ENCODE results near the gene COL4A4. TPM values are rescaled to one million over a fixed set of nuclear protein-coding genes. Genes with fewer than 3 reads are reported as not detected.

The COL4A4 gene
- total and polyA plus RNA-seq, 3 experiments from 2014 or later: 0.08 TPM; not detected in 2

GRCh38 chr2:227013330-227013729, 150.7 kb downstream of the COL4A4 start:
- Mint-ChIP-seq H3K4me3 (no peak overlapping the region), H3K4me1 (no peaks in the 10 kb centered on the region), H3K27me3 (peaks cover 8 to 17% of the 10 kb centered on the region in 2 donors), H3K27ac (peak overlapping the region in 1 of 8 donors; percentile 68), H3K36me3 (no peaks in the 10 kb centered on the region), H3K9me3 (peaks cover 0 to 3% (median 0%) of the 10 kb centered on the region in 5 donors)
- Histone ChIP-seq H3K9me3 (ENCODE audit: low read length) (no peaks in the 10 kb centered on the region), H3K27ac (ENCODE audit: low read depth, low read length) (no peak overlapping the region), H3K4me1 (ENCODE audit: insufficient read depth, low read length) (no peaks in the 10 kb centered on the region), H3K36me3 (ENCODE audit: insufficient read depth, low read length) (no peaks in the 10 kb centered on the region), H3K4me3 (ENCODE audit: low read length) (no peak overlapping the region), H3K27me3 (ENCODE audit: insufficient read depth, low read length, poor library complexity, severe bottlenecking) (no peaks in the 10 kb centered on the region)
- ChIA-PET POLR2A (no interaction called here), CTCF (no interaction called here)
- no peak for DNase-seq

- Mint-ChIP-seq H3K4me1 (no peaks in the 10 kb centered on the region), H3K36me3 (no peaks in the 10 kb centered on the region), H3K9me3 (no peaks in the 10 kb centered on the region), H3K27ac (no peak overlapping the region), H3K4me3 (no peak overlapping the region), H3K27me3 (peaks cover 6 to 8% of the 10 kb centered on the region in 2 donors)
- POLR2A ChIA-PET: no interaction called here
- Histone ChIP-seq H3K27me3 (ENCODE audit: insufficient read depth, low read length, poor library complexity, severe bottlenecking) (no peaks in the 10 kb centered on the region), H3K36me3 (ENCODE audit: insufficient read depth, low read length) (no peaks in the 10 kb centered on the region), H3K4me3 (ENCODE audit: low read length) (no peak overlapping the region), H3K27ac (ENCODE audit: low read depth, low read length) (no peak overlapping the region), H3K4me1 (ENCODE audit: insufficient read depth, low read length) (no peaks in the 10 kb centered on the region), H3K9me3 (ENCODE audit: low read length) (no peaks in the 10 kb centered on the region)
- CTCF ChIA-PET: no interaction called here
- DNase-seq: no peak
Observed at GRCh38 chr2:227010433-227010832, 153.6 kb downstream of the COL4A4 start.

GRCh38 chr2:227007940-227008339, 156.1 kb downstream of the COL4A4 start:
- no peaks in the 10 kb centered on the region for H3K9me3 ChIP-seq (ENCODE audit: low read length)
- no peaks in the 10 kb centered on the region for H3K9me3 Mint-ChIP-seq
- H3K36me3 Mint-ChIP-seq: no peaks in the 10 kb centered on the region
- no peak overlapping the region for H3K4me3 ChIP-seq (ENCODE audit: low read length)
- no peak overlapping the region for H3K27ac ChIP-seq (ENCODE audit: low read depth, low read length)
- H3K27me3 Mint-ChIP-seq: peaks cover 0 to 4% of the 10 kb centered on the region in 2 donors
- no peaks in the 10 kb centered on the region for H3K27me3 ChIP-seq (ENCODE audit: insufficient read depth, low read length, poor library complexity, severe bottlenecking)
- POLR2A ChIA-PET: no interaction called here
- no peaks in the 10 kb centered on the region for H3K4me1 Mint-ChIP-seq
- no peaks in the 10 kb centered on the region for H3K4me1 ChIP-seq (ENCODE audit: insufficient read depth, low read length)
- H3K27ac Mint-ChIP-seq: no peak overlapping the region
- DNase-seq: no peak
- CTCF ChIA-PET: no interaction called here
- H3K36me3 ChIP-seq (ENCODE audit: insufficient read depth, low read length): no peaks in the 10 kb centered on the region
- H3K4me3 Mint-ChIP-seq: no peak overlapping the region

GRCh38 chr2:227007148-227007547, 156.9 kb downstream of the COL4A4 start:
- Histone ChIP-seq H3K27me3 (ENCODE audit: insufficient read depth, low read length, poor library complexity, severe bottlenecking) (no peaks in the 10 kb centered on the region), H3K4me3 (ENCODE audit: low read length) (no peak overlapping the region), H3K9me3 (ENCODE audit: low read length) (no peaks in the 10 kb centered on the region), H3K36me3 (ENCODE audit: insufficient read depth, low read length) (no peaks in the 10 kb centered on the region), H3K4me1 (ENCODE audit: insufficient read depth, low read length) (no peaks in the 10 kb centered on the region), H3K27ac (ENCODE audit: low read depth, low read length) (no peak overlapping the region)
- POLR2A ChIA-PET: no interaction called here
- Mint-ChIP-seq H3K27me3 (peaks cover 0 to 4% of the 10 kb centered on the region in 2 donors), H3K27ac (no peak overlapping the region), H3K9me3 (no peaks in the 10 kb centered on the region), H3K4me3 (no peak overlapping the region), H3K4me1 (no peaks in the 10 kb centered on the region), H3K36me3 (peaks cover 0 to 4% (median 2%) of the 10 kb centered on the region in 3 donors)
- CTCF ChIA-PET: no interaction called here
- DNase-seq: no peak

- H3K4me3 Mint-ChIP-seq: no peak overlapping the region
- DNase-seq: no peak
- H3K27ac Mint-ChIP-seq: no peak overlapping the region
- H3K9me3 Mint-ChIP-seq: no peaks in the 10 kb centered on the region
- Histone ChIP-seq H3K9me3 (ENCODE audit: low read length) (no peaks in the 10 kb centered on the region), H3K27ac (ENCODE audit: low read depth, low read length) (no peak overlapping the region), H3K4me1 (ENCODE audit: insufficient read depth, low read length) (no peaks in the 10 kb centered on the region), H3K36me3 (ENCODE audit: insufficient read depth, low read length) (no peaks in the 10 kb centered on the region), H3K4me3 (ENCODE audit: low read length) (no peak overlapping the region), H3K27me3 (ENCODE audit: insufficient read depth, low read length, poor library complexity, severe bottlenecking) (no peaks in the 10 kb centered on the region)
- H3K36me3 Mint-ChIP-seq: peaks cover 1 to 8% (median 2%) of the 10 kb centered on the region in 3 donors
- H3K4me1 Mint-ChIP-seq: no peaks in the 10 kb centered on the region
- peaks cover 0 to 4% of the 10 kb centered on the region in 2 donors for H3K27me3 Mint-ChIP-seq
- ChIA-PET CTCF (no interaction called here), POLR2A (no interaction called here)
Observed at GRCh38 chr2:227006189-227006897, 157.7 kb downstream of the COL4A4 start.

- H3K4me1 ChIP-seq (ENCODE audit: insufficient read depth, low read length): no peaks in the 10 kb centered on the region
- no peaks in the 10 kb centered on the region for H3K36me3 ChIP-seq (ENCODE audit: insufficient read depth, low read length)
- H3K9me3 ChIP-seq (ENCODE audit: low read length): no peaks in the 10 kb centered on the region
- peaks cover 13 to 23% (median 15%) of the 10 kb centered on the region in 3 donors for H3K36me3 Mint-ChIP-seq
- no peak for DNase-seq
- no peak overlapping the region for H3K4me3 ChIP-seq (ENCODE audit: low read length)
- POLR2A ChIA-PET: no interaction called here
- CTCF ChIA-PET: no interaction called here
- no peak overlapping the region for H3K27ac Mint-ChIP-seq
- no peak overlapping the region for H3K27ac ChIP-seq (ENCODE audit: low read depth, low read length)
- H3K4me3 Mint-ChIP-seq: no peak overlapping the region
- H3K4me1 Mint-ChIP-seq: no peaks in the 10 kb centered on the region
- H3K9me3 Mint-ChIP-seq: peaks cover 0 to 2% (median 0%) of the 10 kb centered on the region in 5 donors
- H3K27me3 ChIP-seq (ENCODE audit: insufficient read depth, low read length, poor library complexity, severe bottlenecking): no peaks in the 10 kb centered on the region
- H3K27me3 Mint-ChIP-seq: peaks cover 0 to 2% of the 10 kb centered on the region in 2 donors
Observed at GRCh38 chr2:227004482-227004881, 159.5 kb downstream of the COL4A4 start.

GRCh38 chr2:227000123-227000522, 163.9 kb downstream of the COL4A4 start:
- POLR2A ChIA-PET: no interaction called here
- CTCF ChIA-PET: no interaction called here

GRCh38 chr2:226999661-227000060, 164.3 kb downstream of the COL4A4 start:
- ChIA-PET POLR2A (no interaction called here), CTCF (no interaction called here)
- Mint-ChIP-seq H3K36me3 (peaks cover 47 to 57% (median 47%) of the 10 kb centered on the region in 3 donors), H3K27ac (peak overlapping the region in 2 of 8 donors; percentile 5 to 17), H3K4me3 (no peak overlapping the region), H3K4me1 (no peaks in the 10 kb centered on the region), H3K9me3 (peaks cover 0 to 2% (median 0%) of the 10 kb centered on the region in 5 donors), H3K27me3 (no peaks in the 10 kb centered on the region)
- no peak for DNase-seq
- H3K4me1 ChIP-seq (ENCODE audit: insufficient read depth, low read length): no peaks in the 10 kb centered on the region
- H3K4me3 ChIP-seq (ENCODE audit: low read length): no peak overlapping the region
- no peaks in the 10 kb centered on the region for H3K9me3 ChIP-seq (ENCODE audit: low read length)
- no peaks in the 10 kb centered on the region for H3K27me3 ChIP-seq (ENCODE audit: insufficient read depth, low read length, poor library complexity, severe bottlenecking)
- peaks cover 5% of the 10 kb centered on the region for H3K36me3 ChIP-seq (ENCODE audit: insufficient read depth, low read length)
- no peak overlapping the region for H3K27ac ChIP-seq (ENCODE audit: low read depth, low read length)

More at GRCh38 chr2:227000123-227000522, 163.9 kb downstream of the COL4A4 start:
- Mint-ChIP-seq H3K27ac (peak overlapping the region in 1 of 8 donors; percentile 5), H3K4me3 (no peak overlapping the region), H3K4me1 (no peaks in the 10 kb centered on the region), H3K27me3 (no peaks in the 10 kb centered on the region), H3K9me3 (peaks cover 0 to 2% (median 0%) of the 10 kb centered on the region in 5 donors), H3K36me3 (peaks cover 42 to 52% (median 43%) of the 10 kb centered on the region in 3 donors)
- H3K4me1 ChIP-seq (ENCODE audit: insufficient read depth, low read length): no peaks in the 10 kb centered on the region
- H3K27ac ChIP-seq (ENCODE audit: low read depth, low read length): no peak overlapping the region
- H3K9me3 ChIP-seq (ENCODE audit: low read length): no peaks in the 10 kb centered on the region
- no peaks in the 10 kb centered on the region for H3K27me3 ChIP-seq (ENCODE audit: insufficient read depth, low read length, poor library complexity, severe bottlenecking)
- no peak for DNase-seq
- H3K4me3 ChIP-seq (ENCODE audit: low read length): no peak overlapping the region
- peaks cover 5% of the 10 kb centered on the region for H3K36me3 ChIP-seq (ENCODE audit: insufficient read depth, low read length)

Data from CD8-positive, alpha-beta memory T cell (primary cell).